ENCODE results near the gene RABL2B.

RABL2B gene

DNA sequence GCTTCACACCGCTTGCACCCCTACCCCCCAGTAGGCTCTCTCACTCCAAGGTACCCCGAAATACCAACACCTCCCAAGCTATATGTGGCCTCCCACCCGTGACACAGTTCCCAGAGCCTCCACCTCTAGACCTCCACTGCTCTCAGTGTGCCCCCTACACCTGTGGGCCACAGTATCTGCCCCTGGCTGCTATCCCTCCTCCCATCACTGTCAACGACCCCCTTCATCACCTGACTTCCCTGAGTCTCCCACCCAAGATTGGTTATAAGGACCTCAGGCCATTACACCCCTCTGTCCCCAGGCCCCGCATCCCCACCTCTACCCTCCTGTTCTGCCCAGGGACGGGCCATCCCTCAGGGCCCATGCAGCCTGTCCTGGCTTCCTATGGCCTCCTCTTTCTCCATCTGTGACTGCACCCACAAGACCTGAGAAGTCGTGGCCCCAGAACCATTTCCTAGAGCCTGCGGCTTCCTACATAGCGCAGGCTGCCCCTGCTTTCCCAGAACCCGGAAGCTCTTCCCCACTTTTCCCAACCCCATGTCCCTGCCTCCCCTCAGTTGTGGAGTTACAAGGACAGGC, 44.7 kb downstream of the RABL2B start:
- in situ Hi-C loops (cut with MboI; ENCODE audit: low sequenced_read_pairs), result no loop called here

DNA sequence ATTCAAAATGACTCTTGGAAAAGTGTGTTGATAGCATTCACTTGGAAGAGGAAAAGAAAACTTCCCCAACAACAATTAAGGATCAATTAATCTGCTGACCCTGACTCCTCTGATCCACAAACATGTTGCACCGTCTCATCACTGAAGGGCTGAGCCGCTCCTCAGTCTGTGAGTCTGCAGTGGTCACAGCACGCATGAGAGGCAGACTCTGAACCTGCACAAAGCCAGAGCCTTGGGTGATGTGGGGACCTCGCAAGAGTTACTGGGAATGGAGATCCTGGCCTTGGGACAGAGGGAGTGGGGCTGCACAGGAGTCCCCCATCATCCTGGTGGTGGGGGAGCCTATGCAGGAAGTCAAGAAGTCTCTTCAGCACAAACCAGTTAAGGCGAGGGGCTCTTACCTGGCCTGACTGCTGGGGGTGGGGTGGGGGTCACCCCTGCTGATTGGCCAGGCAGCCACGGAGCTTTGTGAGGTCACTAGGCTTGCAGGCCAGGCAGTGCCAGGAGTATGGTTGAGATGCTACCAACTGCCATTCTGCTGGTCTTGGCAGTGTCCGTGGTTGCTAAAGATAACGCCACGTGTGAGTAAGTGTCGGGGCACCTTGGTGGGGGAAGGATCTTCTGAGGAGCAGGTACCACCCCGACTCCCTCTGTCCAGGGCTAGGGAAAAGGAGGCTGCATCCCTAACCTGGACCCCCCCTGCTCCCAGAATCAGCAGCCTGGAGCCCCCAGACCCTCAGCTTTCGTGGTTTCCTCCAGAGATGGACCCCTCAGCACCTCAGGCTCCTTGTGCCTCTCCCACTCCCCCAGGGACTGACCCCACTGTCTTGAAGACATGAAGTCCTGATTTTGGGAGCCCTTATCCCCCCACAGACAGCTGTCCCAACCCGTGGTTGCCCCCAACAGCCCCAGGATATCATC, 45.4 kb downstream of the RABL2B start, which contains the start of gene ACR:
TSS of gene ACR (plus strand) at position 477 of the 921 bp plus-strand sequence. CDS start at position 509, 32 bp downstream.
- in situ Hi-C loops (cut with MboI; ENCODE audit: low sequenced_read_pairs), result no loop called here

DNA sequence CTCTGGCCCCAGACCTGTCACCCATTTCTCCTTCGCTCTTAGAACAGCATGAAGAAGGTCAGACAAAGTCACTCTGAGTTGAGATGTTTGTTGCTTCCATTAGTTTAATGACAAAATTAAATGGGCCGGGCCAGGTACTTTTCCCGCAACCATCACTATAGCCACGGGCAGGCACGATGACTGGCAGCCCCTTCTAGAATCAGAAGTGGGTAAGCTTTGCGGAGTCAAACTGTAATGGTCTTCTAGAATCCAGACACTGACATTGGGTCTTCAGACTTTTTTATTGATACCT, 47.8 kb downstream of the RABL2B start:
- in situ Hi-C loops (cut with MboI; ENCODE audit: low sequenced_read_pairs), result no loop called here

DNA sequence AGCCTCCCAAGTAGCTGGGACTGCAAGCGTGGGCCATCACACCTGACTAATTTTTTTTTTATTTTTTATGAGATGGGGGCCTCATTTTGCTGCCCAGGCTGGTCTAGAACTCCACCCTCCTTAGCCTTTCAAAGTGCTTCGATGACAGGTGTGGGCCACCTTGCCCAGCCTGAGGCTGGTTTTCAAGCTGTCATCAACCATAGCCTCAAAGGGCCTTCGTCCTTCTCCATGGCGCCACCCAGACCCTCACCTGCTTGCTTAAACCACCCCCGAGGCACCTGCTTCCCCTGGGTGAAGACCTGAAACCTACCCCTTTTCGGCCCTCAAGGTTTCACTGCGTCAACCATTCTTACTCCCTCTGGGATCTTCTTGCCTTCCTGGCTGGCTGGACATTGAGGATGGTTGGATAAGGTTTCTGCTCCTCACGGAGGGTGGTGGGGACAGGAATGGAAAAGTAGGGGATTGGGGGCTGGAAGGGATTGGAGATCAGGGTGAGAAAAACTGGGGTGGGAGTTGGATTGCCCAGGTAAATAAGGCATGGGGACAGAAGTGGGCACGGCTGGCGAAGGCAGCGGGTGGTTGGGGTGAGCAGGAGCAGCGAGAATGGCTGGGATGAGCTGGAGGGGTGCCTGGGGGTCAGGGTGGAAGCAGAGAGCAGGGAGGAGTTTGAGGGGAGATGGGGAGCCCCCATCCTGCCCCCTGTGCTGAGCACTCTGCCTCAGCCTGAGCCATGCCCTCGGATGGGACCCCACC, 48.3 kb downstream of the RABL2B start:
- in situ Hi-C loops (cut with MboI; ENCODE audit: low sequenced_read_pairs), result no loop called here

DNA sequence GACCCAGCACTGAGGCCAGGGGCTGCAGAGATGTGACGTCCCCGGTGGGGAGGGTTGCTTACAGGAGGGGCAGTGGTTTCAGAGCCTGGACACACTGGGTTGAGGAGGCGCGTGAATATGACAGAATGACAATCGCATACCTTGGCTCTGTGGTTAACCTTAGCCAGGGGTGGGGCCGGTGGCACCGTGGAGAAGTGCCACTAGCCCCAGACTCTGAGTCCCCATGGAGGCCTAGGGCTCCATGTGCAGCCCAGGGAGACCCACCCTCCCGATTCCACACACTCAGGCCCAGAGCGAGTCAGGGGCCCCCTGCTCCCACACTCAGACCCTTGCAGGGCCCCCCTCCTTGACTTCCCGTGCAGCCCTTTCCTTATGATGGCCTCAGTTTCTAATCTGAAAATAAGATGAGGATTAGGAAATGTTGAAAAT, 49.1 kb downstream of the RABL2B start:
- in situ Hi-C loops (cut with MboI; ENCODE audit: low sequenced_read_pairs), result no loop called here

DNA sequence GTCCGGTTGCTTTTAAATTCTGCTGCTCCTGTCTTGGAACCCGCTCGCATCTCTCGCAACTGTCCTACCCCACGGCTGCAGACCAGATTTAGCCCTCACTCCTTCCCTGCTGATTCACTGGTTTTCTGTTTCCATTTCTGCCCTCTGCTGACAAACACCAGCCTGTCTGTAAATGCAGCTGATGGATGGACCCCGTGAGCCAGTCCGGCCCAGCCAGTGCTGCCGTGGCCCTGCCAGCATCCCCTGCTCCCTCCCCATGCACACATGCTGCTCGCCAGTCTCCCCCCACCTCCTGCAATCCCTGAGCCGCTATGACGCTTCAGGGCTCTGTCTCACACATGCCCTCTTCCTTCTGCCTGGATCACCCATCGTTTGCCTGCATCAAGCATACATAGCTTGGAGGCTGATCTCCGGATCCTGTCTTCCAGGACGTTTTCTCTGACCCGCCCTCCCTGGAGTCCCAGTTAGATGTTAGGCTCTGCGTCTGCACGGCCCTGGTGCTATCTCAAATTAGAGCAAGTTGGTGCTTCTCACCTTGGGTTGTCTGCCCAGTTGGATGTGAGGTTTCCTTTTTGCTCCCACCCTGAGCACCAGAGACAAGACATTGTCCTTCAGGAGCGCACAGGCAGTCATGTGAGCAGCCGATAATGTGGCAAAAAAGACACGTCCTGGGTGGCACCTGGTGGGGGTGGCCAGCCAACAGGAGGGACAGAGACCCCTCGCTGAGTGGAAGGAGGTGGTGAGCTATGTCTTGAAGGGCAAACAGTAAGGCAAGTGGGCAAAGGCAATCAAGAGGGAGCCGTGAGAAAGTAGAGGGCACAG, 49.7 kb downstream of the RABL2B start:
- in situ Hi-C loops (cut with MboI; ENCODE audit: low sequenced_read_pairs), result no loop called here

DNA sequence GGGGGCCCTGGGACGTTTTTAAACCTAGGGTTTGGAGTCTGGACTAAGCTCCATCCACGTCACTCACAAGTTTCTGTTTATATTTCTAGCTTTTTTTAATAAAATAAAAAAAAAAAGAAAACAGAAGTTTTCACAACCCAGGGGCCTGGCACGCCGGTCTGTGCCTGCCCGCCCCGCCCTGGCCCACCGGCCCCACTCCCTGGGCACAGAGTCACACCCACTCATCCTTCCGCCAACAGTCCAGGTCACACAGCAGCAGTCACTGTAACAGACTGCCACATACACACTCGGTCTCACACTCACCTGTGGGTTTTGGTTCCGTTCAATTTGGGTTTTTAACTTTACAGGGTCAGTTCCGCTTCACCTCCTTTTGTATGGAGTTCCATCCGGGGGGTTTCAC, 50.8 kb downstream of the RABL2B start:
- in situ Hi-C loops (cut with MboI; ENCODE audit: low sequenced_read_pairs), result no loop called here

DNA sequence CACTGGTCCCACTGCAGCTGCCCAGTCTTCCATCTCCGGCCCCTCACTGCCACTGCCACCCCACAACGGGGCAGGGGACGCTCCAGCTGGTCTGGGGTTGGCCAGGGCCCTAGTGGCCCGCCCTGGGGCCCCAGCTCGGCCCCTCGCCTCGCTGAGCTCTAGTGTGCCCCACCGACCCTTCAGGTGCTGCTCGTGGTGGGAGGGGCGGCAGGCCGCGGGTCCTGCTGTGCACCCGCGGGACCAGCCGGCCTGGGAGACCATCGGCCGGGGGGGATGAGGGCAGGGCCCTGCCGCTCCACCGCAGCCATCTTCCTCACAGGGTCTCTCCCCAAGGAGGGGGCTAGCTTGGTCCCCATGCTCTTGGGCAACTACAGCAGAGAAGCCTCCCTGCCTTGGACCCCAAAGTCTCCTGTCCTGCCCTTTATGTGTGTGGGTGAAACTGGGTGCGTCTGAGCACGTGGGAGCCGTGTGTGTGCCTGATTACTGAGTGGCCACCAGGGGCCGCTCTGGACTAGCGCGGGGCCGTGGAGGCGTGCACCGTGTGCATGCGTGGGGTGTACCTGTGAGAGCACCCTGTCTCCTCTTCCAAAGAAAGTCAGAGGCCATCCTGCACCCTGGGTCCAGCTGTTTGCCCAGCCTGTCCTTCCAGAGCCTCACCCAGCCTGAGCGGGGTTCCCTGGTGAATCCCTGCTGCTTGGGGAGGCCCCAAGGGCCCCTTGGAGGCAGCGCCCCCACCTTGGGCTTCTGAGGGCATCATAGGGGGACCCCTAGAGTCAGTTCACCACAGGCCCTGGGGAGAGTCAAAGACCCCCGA, 51.4 kb downstream of the RABL2B start:
- in situ Hi-C loops (cut with MboI; ENCODE audit: low sequenced_read_pairs), result no loop called here

DNA sequence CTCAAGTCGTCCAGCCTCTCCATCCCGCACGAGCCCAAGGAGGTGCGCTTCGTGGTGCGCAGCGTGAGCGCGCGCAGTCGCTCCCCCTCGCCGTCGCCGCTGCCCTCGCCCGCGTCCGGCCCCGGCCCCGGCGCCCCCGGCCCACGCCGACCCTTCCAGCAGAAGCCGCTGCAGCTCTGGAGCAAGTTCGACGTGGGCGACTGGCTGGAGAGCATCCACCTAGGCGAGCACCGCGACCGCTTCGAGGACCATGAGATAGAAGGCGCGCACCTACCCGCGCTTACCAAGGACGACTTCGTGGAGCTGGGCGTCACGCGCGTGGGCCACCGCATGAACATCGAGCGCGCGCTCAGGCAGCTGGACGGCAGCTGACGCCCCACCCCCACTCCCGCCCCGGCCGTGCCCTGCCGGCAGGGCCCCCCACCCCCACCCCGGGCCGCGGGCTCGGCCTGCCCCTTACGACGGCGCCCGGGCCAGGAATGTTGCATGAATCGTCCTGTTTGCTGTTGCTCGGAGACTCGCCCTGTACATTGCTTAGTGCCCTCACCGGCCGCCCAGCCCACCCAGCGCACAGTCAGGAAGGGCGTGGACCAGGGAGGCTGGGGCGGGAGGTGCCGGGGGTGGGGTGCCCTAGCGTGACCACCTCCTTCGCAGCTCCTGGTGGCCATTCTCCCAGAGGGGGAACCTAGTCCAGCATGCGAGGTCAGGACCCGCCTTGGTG, 52.3 kb downstream of the RABL2B start:
- in situ Hi-C loops (cut with MboI; ENCODE audit: low sequenced_read_pairs), result no loop called here

DNA sequence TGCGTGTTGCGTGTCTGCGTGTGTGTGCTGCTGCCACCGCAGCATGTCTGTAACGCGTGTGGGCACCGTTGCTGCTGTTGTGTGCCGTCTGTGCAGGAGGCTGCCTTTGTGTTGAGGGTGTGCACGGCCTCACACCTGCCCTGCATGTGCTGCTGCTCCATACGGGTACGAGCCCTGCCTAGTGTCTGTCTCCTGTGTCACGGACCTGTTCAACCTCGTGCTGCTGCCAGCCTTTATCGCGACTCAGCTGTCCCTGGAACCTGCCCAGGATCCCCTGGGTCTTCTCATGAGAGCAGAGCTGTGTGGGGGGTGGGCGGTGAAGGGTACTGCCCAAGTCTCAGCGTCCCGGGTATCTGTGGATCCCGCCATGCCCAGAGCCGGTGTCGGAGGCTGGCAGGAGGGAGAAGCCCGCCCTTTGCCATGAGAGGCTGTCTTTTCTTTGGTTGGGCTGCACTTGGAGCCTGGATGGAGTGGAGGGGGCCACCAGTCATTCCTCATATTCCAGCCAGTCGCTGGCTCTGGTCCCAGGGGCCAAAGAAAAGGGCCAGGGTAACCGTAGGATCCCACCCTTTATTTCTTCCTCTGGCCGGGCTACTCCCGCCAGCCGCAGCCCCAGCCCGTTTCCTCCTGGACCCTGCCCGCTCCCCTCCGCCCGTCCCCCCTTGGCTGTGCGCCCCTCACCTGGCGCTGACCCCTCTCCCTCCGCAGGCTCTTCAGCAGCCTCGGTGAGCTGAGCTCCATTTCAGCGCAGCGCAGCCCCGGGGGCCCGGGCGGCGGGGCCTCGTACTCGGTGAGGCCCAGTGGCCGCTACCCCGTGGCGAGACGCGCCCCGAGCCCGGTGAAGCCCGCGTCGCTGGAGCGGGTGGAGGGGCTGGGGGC, 53.2 kb downstream of the RABL2B start:
- in situ Hi-C loops (cut with MboI; ENCODE audit: low sequenced_read_pairs), result no loop called here

DNA sequence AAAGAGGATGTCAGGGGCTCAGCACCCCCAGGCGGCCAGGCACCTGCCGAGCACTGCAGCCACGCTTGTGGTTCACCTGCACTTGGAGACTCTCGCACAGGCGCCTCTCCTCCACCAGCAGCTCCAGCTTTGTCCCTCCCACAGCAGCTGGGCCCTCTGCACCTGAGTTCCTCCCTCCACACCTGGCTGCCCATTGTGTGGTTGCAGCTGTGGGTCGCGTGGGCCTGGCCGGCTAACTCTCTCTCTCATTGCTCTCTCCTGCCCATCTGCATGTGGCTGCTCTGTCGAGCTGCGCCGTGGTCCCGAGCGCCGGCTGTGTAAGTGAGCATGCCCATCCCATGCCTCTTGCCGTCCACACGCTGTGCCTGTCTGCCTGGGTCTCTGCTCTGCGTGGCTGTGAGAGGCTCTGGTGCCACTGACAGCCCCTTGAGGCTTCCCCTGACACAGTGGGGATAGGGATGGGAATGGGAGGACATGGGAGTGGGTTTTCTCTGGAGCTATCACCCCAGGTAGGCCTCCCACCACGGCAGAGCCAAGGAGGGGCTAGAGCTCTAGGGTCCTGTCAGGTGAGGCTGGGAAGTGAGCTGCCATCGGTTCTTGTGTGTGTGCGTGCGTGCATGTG, 53.9 kb downstream of the RABL2B start:
- in situ Hi-C loops (cut with MboI; ENCODE audit: low sequenced_read_pairs), result no loop called here

DNA sequence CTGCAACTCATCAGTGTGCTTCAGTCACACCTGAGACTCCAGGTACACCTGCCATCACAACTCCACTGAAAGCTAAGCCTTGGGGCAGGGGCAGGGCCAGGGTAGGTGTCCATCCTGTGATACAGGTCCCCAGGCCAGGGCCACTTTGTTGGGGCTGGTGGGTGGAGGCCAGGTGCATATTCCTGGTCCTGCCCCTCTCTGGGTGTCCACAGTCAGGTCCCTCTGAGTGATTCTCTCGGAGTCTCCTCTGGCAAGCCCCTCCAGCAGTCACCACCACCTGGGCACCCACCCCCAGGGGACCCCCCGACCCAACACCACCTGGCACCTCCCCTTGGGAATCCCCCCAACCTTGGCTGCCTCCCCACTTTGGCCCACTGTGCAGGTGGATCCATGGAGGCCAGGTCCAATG, 54.9 kb downstream of the RABL2B start:
- in situ Hi-C loops (cut with MboI; ENCODE audit: low sequenced_read_pairs), result no loop called here

DNA sequence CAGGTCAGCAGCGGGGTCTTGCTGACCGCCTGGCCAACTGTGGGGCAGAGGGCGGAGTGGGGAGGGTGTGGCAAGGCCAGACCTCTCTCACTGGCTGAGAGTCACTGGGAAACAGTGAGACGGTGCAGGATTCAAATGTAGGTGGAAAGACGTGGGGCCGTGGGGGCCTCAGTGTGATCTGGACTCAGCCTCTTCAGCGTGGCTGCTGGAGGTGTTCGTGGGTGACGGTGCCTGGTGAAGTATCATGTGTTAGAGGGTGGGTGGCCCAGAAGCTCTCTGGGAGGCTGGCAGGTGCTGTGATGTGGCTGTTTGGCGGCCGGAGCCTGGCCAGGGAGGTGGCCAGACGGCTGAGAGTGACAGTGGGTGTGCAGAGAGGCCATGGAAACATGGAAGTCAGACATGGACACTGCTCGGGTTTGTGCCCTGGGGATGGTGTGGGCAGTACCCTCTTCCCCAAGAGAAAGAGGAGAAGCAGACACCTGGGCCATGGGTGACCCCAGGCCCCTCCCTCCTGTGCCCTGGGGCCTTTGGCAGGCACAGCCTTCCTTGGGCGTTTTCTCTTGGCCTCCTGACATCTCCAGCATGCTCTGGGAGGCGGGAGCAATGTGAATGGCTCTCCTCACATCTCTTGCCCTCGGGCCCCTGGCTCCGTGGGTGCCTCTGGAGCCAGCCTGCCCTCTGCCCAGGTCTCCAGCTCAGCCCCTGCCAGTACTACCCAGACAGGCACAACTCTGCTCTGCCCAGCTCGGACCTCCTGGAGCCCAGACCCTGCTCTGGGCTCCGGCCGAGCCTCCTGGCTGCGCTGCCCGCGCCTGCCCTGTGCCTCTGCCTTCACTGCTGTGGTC, 55.5 kb downstream of the RABL2B start:
- in situ Hi-C loops (cut with MboI; ENCODE audit: low sequenced_read_pairs), result no loop called here

DNA sequence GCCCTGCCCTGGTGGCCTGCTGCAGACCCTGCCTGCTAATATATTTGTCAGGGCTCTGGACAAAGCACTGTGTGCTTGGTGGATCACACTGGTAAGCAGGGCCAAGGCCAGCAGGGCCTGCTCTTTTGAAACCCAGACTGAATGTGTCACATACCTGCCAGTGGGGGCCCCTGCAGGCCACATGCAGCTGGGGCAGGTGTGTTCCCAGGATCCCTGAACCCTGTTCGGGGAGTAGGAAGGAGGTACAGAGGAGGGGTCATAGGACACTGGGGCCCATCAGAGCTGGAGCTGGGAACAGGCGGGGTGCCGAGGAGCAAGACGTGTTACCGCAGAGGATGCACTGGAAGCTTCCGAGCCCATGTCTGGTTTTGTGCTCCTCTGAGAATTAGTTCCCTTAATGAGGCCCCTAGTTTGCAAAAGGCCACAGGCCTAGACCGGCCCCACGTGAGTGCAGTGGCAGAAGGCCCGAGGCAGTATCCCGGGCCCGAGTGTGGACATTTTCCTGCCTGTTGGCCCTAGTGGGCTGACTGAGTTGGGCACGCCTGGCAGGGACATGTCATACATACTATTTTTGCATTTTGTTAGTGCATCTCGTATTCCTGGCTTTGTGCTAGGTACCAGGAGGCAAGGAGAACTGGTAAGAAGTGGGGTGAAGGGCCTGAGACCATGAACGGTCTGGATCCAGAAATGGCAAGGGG, 56.6 kb downstream of the RABL2B start:
- in situ Hi-C loops (cut with MboI; ENCODE audit: low sequenced_read_pairs), result no loop called here

DNA sequence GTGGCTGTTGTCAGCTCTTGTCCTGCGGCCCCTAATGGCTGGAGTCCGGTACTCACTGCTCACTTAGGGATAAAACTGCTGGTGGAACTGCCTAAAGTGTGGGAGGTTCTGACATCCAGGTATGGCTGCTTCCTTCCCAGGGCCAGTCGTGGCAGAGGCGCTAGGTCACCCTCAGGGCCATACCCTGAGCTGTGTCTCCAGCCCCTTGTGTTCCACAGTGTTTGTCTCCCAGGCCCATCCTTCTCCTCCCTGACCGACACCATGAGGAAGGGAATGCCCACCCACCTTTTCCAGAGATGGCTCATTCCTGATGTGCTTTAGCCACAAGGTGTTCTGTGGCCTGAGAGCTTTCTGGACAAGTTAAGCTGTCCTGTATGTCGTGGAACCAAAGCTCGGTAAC, 57.8 kb downstream of the RABL2B start:
- in situ Hi-C loops (cut with MboI; ENCODE audit: low sequenced_read_pairs), result no loop called here

DNA sequence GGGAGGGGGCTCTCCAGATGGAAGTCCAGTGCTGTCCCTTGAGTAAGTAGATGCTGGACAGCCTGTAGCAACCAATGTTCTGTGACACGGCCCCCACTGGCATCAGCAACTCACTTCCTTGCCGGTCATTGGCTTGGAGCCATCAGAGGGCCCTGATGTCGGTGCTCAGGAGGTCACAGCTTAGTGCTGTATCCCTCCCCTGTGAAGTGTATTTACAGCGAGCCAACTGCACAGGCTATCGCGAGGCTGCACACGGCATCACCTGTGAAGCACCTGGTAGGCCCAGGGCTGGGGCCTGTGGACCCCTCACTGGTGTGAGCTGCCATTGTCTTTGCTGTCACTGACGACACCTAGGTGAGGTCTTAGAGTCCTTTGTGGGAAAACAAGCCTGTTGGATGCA, 58.8 kb downstream of the RABL2B start:
- in situ Hi-C loops (cut with MboI; ENCODE audit: low sequenced_read_pairs), result no loop called here

DNA sequence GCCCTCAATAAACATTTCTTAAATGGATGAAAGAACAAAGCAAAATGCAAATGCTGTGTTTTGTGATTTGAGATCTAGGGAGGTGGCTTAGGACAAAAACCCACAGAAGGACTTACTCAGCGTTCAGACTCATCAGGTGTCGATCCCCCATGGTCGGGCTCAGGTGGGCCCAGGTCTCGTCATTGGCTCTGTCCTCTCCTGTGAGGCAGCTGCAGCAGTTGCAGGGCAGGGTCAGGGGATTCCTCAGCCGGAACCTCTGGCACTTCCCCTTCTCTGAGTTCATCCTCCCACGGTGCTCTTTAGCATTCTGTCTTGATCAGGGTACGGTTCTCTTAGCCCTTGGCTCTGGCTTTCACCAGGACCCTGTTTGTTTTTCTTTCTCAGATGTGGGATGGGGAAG, 59.4 kb downstream of the RABL2B start:
- in situ Hi-C loops (cut with MboI; ENCODE audit: low sequenced_read_pairs), result no loop called here
